ENCODE results near the gene ADAMTS16. TPM values are rescaled to one million over a fixed set of nuclear protein-coding genes. Genes with fewer than 3 reads are reported as not detected.
A peak's percentile ranks its signal among the peaks of the same experiment; 100 is the strongest.

The ADAMTS16 gene
- total and polyA plus RNA-seq, 8 donors, result 0.42 to 3.5 (median 2.2) TPM

DNA sequence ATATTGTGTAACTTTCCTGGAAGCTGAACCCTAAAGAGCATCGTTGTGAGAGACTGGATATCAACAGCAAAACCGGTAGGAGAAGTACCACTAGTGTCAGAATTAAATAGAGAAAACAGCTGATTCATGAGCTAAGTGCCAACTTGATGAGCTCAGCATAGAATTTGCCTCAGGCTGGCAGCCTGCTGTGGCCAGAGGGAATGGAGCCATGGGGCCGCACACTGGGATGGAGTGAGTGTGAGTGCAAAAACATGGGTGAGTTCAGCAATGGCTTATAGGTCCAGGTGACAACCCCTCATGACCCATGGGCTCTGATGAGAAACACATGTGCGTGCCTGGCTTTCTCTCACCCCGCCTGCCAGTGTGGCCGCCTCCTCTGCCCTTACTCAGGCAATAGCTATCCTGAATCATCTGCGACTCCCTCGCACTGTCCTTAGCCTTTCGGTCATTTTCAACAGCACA is 25.4 kb downstream of the ADAMTS16 start:
- no peaks in the 10 kb centered on the region for H3K4me1 ChIP-seq
- no peaks in the 10 kb centered on the region for H3K9me3 ChIP-seq
- DNase-seq, result no peak
- no peak overlapping the region for H3K4me3 ChIP-seq
- TF ChIP-seq, protein P1, sequence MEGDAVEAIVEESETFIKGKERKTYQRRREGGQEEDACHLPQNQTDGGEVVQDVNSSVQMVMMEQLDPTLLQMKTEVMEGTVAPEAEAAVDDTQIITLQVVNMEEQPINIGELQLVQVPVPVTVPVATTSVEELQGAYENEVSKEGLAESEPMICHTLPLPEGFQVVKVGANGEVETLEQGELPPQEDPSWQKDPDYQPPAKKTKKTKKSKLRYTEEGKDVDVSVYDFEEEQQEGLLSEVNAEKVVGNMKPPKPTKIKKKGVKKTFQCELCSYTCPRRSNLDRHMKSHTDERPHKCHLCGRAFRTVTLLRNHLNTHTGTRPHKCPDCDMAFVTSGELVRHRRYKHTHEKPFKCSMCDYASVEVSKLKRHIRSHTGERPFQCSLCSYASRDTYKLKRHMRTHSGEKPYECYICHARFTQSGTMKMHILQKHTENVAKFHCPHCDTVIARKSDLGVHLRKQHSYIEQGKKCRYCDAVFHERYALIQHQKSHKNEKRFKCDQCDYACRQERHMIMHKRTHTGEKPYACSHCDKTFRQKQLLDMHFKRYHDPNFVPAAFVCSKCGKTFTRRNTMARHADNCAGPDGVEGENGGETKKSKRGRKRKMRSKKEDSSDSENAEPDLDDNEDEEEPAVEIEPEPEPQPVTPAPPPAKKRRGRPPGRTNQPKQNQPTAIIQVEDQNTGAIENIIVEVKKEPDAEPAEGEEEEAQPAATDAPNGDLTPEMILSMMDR (IDR thresholded peaks at IDR 0.05), result no peak
- ATAC-seq, result peak in 1 of 4 donors; percentile 28
- no peak overlapping the region for H3K27ac ChIP-seq
- 72 to 82% methylated on average over 9 of the region's 9 CpGs for WGBS, 2 donors
- intact Hi-C loops (cut with DNase I), result no loop called here
- no peaks in the 10 kb centered on the region for H3K27me3 ChIP-seq
- H3K36me3 ChIP-seq, result no peaks in the 10 kb centered on the region
- no peak for FAIRE-seq

DNA sequence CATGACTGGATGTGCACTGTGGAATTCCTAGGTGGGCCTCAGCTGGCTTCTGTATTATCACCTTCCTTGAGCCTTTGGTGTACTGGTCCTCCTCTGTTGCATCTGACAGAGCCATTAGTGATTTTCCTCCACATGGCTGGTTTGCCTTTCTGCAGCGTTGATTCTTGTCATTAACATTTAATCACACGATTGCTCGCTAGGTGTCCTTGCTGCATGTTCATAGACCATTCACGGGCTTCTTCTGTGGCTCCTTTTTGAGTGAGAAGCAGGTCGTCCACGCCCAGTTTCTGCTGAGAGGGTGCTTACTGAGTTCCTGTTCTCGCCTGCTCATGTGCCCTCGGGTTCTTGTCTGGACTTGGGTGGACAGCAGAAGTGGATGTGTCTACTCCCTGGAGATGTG is 29.3 kb downstream of the ADAMTS16 start:
- no peaks in the 10 kb centered on the region for H3K4me1 ChIP-seq
- H3K4me3 ChIP-seq, result no peak overlapping the region
- WGBS, 2 donors, result 66 to 80% methylated on average over 8 of the region's 8 CpGs
- ATAC-seq (no peak), DNase-seq (no peak), FAIRE-seq (no peak)
- H3K36me3 ChIP-seq, result no peaks in the 10 kb centered on the region
- H3K9me3 ChIP-seq, result no peaks in the 10 kb centered on the region
- H3K27me3 ChIP-seq, result no peaks in the 10 kb centered on the region
- intact Hi-C loops (cut with DNase I), result no loop called here
- H3K27ac ChIP-seq, result no peak overlapping the region
- TF ChIP-seq, protein P1 (IDR thresholded peaks at IDR 0.05), result no peak

DNA sequence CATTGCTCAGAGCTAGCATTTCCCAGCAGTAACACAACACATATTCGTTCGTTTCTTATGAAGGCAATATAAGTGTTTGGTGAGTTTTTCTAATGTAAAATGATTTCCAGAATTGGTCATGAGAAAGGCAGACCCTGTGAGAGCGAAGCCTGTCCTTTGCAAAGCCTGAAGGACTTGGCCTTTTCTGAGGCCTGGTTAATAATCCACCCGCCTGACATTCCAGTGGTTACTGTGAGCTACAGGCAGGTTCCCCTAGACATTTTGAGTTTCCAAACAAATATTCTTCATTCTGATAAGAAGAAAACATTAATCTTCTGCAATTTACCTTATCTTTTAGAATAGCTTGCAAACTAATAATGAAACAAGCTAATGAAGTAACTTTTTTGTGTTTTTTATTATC is 38.0 kb downstream of the ADAMTS16 start:
- Histone ChIP-seq H3K27ac (peak overlapping the region in 1 of 4 donors; percentile 45), H3K36me3 (no peaks in the 10 kb centered on the region), H3K9me3 (no peaks in the 10 kb centered on the region), H3K4me1 (no peaks in the 10 kb centered on the region), H3K4me3 (no peak overlapping the region), H3K27me3 (no peaks in the 10 kb centered on the region)
- FAIRE-seq, result no peak
- intact Hi-C loops (cut with DNase I), result no loop called here
- TF ChIP-seq, protein P1 (IDR thresholded peaks at IDR 0.05), result no peak
- DNase-seq, result peak in 3 of 6 donors; percentile 29 to 61 (median 32)
- ATAC-seq, result peak; percentile 46 to 91 (median 82)
- 31 to 38% methylated on average over 4 of the region's 4 CpGs for WGBS, 2 donors

DNA sequence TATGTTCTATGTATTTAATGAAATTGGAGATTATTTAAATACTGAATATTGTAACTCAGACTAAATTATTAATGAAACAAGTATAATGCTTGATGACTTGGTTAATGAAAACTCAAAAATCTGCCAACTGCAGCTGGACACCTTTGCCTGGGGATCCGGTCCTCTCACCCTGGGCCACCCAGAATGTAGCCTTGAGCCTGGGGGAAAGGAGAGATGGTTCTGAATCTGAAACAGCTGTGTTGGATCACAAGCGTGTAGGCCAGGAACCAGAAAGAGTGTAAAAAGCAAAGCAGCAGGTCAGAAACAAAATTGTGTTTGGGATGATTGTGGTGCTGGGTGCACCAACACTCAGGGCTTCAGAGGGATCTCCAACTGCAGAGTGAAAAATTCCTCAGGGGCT is 38.5 kb downstream of the ADAMTS16 start:
- TF ChIP-seq, protein P1 (IDR thresholded peaks at IDR 0.05), result no peak
- no peaks in the 10 kb centered on the region for H3K4me1 ChIP-seq
- H3K4me3 ChIP-seq, result no peak overlapping the region
- DNase-seq, result no peak
- peak in 3 of 4 donors; percentile 33 to 66 (median 62) for ATAC-seq
- intact Hi-C loops (cut with DNase I), result no loop called here
- 30 to 50% methylated on average over 2 of the region's 2 CpGs for WGBS, 2 donors
- no peaks in the 10 kb centered on the region for H3K36me3 ChIP-seq
- no peak overlapping the region for H3K27ac ChIP-seq
- no peak for FAIRE-seq
- no peaks in the 10 kb centered on the region for H3K9me3 ChIP-seq
- no peaks in the 10 kb centered on the region for H3K27me3 ChIP-seq

- intact Hi-C loops (cut with DNase I), result no loop called here
- 81 to 83% methylated on average over 5 of the region's 5 CpGs for WGBS, 2 donors
- H3K4me1 ChIP-seq, result no peaks in the 10 kb centered on the region
- no peak for DNase-seq
- TF ChIP-seq, protein P1 (IDR thresholded peaks at IDR 0.05), result no peak
- no peaks in the 10 kb centered on the region for H3K9me3 ChIP-seq
- FAIRE-seq, result no peak
- H3K36me3 ChIP-seq, result no peaks in the 10 kb centered on the region
- H3K27ac ChIP-seq, result no peak overlapping the region
- H3K27me3 ChIP-seq, result no peaks in the 10 kb centered on the region
- ATAC-seq, result no peak
- H3K4me3 ChIP-seq, result no peak overlapping the region
Observed at GRCh38 chr5:5179079-5179478, 38.9 kb downstream of the ADAMTS16 start.
